ENCODE results near the gene MORN1. TPM values are rescaled to one million over a fixed set of nuclear protein-coding genes. Genes with fewer than 3 reads are reported as not detected.

MORN1 gene
- polyA plus RNA-seq, 1 donor from 2014 or later, result 10.9 TPM

DNA sequence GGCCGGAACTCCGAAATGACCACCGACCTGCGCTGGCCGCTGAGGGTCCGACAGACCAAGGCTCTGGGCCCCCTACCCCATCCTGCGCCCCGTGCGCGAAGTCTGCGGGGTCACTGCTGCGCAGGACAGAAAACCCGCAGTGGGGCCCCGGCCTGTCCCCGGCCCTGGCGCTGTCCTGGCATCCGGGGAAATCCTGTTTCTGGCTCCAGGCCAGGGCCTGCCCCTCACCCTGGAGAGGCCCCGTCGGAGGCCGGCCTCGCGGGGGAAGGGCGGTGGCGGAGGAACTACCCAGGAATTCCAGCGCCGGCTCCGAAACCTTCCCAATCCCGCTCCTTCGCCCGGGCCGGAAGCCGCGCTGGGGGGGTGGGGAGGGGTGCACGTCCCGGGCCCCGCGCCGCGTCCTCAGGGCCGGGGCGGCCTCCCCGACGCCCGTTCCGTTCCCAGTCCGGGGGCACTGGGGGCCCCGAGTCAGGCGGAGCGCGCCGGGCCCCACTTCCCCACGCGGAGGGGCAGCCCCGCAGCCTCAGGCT is 77.0 kb downstream of the MORN1 start:
- Histone ChIP-seq H3K27ac (ENCODE audit: low read length) (no peak overlapping the region), H2AFZ (ENCODE audit: low read depth, low read length) (no peak overlapping the region), H3K9ac (ENCODE audit: low read length) (no peak overlapping the region), H3K9me3 (ENCODE audit: low read length) (no peaks in the 10 kb centered on the region), H3K4me3 (ENCODE audit: low read length) (no peak overlapping the region), H3K27me3 (ENCODE audit: insufficient read depth, low read depth, low read length) (no peaks in the 10 kb centered on the region), H3K4me2 (ENCODE audit: low read length) (no peak overlapping the region), H4K20me1 (ENCODE audit: insufficient read depth) (no peaks in the 10 kb centered on the region), H3F3A (ENCODE audit: insufficient read depth, low read length, poor library complexity, severe bottlenecking) (peaks cover 5% of the 10 kb centered on the region), H3K79me2 (replicated peaks; ENCODE audit: insufficient read depth, low read length) (no peaks in the 10 kb centered on the region), H3K9me2 (ENCODE audit: insufficient read depth, low read length) (no peaks in the 10 kb centered on the region), H3K36me3 (ENCODE audit: insufficient read depth, low read length) (no peaks in the 10 kb centered on the region)
- TF ChIP-seq EP300 (conservative IDR thresholded peaks at IDR 0.05; ENCODE audit: poor library complexity, severe bottlenecking) (no peak), RAD21 (conservative IDR thresholded peaks at IDR 0.05) (no peak), EZH2 (IDR thresholded peaks at IDR 0.05; ENCODE audit: borderline replicate concordance, insufficient read depth, low read length, poor library complexity, severe bottlenecking) (no peak), POLR2AphosphoS5 (IDR thresholded peaks at IDR 0.05) (no peak)
- TF ChIP-seq, protein P1, sequence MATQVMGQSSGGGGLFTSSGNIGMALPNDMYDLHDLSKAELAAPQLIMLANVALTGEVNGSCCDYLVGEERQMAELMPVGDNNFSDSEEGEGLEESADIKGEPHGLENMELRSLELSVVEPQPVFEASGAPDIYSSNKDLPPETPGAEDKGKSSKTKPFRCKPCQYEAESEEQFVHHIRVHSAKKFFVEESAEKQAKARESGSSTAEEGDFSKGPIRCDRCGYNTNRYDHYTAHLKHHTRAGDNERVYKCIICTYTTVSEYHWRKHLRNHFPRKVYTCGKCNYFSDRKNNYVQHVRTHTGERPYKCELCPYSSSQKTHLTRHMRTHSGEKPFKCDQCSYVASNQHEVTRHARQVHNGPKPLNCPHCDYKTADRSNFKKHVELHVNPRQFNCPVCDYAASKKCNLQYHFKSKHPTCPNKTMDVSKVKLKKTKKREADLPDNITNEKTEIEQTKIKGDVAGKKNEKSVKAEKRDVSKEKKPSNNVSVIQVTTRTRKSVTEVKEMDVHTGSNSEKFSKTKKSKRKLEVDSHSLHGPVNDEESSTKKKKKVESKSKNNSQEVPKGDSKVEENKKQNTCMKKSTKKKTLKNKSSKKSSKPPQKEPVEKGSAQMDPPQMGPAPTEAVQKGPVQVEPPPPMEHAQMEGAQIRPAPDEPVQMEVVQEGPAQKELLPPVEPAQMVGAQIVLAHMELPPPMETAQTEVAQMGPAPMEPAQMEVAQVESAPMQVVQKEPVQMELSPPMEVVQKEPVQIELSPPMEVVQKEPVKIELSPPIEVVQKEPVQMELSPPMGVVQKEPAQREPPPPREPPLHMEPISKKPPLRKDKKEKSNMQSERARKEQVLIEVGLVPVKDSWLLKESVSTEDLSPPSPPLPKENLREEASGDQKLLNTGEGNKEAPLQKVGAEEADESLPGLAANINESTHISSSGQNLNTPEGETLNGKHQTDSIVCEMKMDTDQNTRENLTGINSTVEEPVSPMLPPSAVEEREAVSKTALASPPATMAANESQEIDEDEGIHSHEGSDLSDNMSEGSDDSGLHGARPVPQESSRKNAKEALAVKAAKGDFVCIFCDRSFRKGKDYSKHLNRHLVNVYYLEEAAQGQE (IDR thresholded peaks at IDR 0.05; ENCODE audit: borderline replicate concordance), result no peak
- TF ChIP-seq, protein P2, sequence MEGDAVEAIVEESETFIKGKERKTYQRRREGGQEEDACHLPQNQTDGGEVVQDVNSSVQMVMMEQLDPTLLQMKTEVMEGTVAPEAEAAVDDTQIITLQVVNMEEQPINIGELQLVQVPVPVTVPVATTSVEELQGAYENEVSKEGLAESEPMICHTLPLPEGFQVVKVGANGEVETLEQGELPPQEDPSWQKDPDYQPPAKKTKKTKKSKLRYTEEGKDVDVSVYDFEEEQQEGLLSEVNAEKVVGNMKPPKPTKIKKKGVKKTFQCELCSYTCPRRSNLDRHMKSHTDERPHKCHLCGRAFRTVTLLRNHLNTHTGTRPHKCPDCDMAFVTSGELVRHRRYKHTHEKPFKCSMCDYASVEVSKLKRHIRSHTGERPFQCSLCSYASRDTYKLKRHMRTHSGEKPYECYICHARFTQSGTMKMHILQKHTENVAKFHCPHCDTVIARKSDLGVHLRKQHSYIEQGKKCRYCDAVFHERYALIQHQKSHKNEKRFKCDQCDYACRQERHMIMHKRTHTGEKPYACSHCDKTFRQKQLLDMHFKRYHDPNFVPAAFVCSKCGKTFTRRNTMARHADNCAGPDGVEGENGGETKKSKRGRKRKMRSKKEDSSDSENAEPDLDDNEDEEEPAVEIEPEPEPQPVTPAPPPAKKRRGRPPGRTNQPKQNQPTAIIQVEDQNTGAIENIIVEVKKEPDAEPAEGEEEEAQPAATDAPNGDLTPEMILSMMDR (IDR thresholded peaks at IDR 0.05; ENCODE audit: poor library complexity, severe bottlenecking), result no peak

GRCh38 chr1:2313651-2314261 is 77.6 kb downstream of the MORN1 start:
- Histone ChIP-seq H3K27me3 (ENCODE audit: insufficient read depth, low read depth, low read length) (no peaks in the 10 kb centered on the region), H3K79me2 (replicated peaks; ENCODE audit: insufficient read depth, low read length) (no peaks in the 10 kb centered on the region), H3K9ac (ENCODE audit: low read length) (no peak overlapping the region), H4K20me1 (ENCODE audit: insufficient read depth) (no peaks in the 10 kb centered on the region), H3K36me3 (ENCODE audit: insufficient read depth, low read length) (no peaks in the 10 kb centered on the region), H3K9me3 (ENCODE audit: low read length) (no peaks in the 10 kb centered on the region), H3K4me2 (ENCODE audit: low read length) (no peak overlapping the region), H3F3A (ENCODE audit: insufficient read depth, low read length, poor library complexity, severe bottlenecking) (peaks cover 5% of the 10 kb centered on the region), H3K4me3 (ENCODE audit: low read length) (no peak overlapping the region), H3K27ac (ENCODE audit: low read length) (no peak overlapping the region), H3K9me2 (ENCODE audit: insufficient read depth, low read length) (no peaks in the 10 kb centered on the region), H2AFZ (ENCODE audit: low read depth, low read length) (no peak overlapping the region)
- TF ChIP-seq SMC3 (conservative IDR thresholded peaks at IDR 0.05; ENCODE audit: poor library complexity) (no peak), RAD21 (conservative IDR thresholded peaks at IDR 0.05) (no peak), POLR2AphosphoS5 (IDR thresholded peaks at IDR 0.05) (no peak), MXI1 (conservative IDR thresholded peaks at IDR 0.05; ENCODE audit: poor library complexity, severe bottlenecking) (no peak), EP300 (conservative IDR thresholded peaks at IDR 0.05; ENCODE audit: poor library complexity, severe bottlenecking) (no peak), TAF1 (IDR thresholded peaks at IDR 0.05; ENCODE audit: low read depth) (no peak), EZH2 (IDR thresholded peaks at IDR 0.05; ENCODE audit: borderline replicate concordance, insufficient read depth, low read length, poor library complexity, severe bottlenecking) (no peak)
- TF ChIP-seq, protein P2 (IDR thresholded peaks at IDR 0.05; ENCODE audit: poor library complexity, severe bottlenecking), result no peak
- TF ChIP-seq, protein P1 (IDR thresholded peaks at IDR 0.05; ENCODE audit: borderline replicate concordance), result no peak

Measured in neural cell (in vitro differentiated cells).